Cardiac fibroblast (primary cell): ENCODE data around the gene TAF11L14.

Source experiments
- DNase-seq, 2 donors: peaks; one replicate each; pipeline versions ENCODE4 v3.0.0 to v3.0.0-alpha.2; 2010; ENCODE audit warnings: low read depth in 2 of 2
- H3K4me3 ChIP-seq, 2 donors: replicated peaks in 1 of 2; 1 replicate in 1 of 2; 2 replicates in 1 of 2; pipeline ENCODE4 v1.5.1; 2011; ENCODE audit warnings: low read depth in 2 of 2, low read length in 2 of 2, mild to moderate bottlenecking in 2 of 2, moderate library complexity in 1 of 2
- CTCF ChIP-seq: IDR thresholded peaks from one replicate; pipeline ENCODE4 v1.5.1; 2011; ENCODE audit warnings: low read depth, mild to moderate bottlenecking, low read length, inconsistent platforms

The TAF11L14 gene

GRCh38 chr5:17666726-17667235, 32.5 kb downstream of the TAF11L14 start:
- no peak for TF ChIP-seq CTCF
- DNase-seq = no peak
- no peak overlapping the region for H3K4me3 ChIP-seq

DNA sequence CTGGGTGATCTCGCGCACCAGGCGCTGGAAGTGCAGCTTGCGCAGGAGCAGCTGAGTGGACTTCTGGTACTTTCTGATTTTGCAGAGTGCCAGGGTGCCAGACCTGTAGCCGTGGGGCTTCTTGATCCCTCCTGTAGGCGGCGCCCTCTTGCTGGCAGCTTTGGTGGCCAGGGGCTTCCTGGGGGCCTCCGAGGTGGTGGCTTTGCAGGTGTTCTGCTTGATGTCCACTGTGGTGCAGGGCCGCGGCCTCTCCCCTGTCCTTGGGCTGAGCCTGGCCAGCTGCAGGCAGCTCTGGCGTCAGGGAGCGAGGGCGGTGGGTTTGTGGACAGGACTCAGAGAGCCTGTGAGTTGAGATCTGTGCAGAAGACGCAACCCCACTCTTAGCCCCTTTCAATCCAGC, 36.1 kb downstream of the TAF11L14 start:
- DNase-seq = no peak
- no peak for TF ChIP-seq CTCF
- H3K4me3 ChIP-seq = no peak overlapping the region

GRCh38 chr5:17678751-17679324, 44.6 kb downstream of the TAF11L14 start:
- no peak for TF ChIP-seq CTCF
- H3K4me3 ChIP-seq = no peak overlapping the region
- DNase-seq = no peak

DNA sequence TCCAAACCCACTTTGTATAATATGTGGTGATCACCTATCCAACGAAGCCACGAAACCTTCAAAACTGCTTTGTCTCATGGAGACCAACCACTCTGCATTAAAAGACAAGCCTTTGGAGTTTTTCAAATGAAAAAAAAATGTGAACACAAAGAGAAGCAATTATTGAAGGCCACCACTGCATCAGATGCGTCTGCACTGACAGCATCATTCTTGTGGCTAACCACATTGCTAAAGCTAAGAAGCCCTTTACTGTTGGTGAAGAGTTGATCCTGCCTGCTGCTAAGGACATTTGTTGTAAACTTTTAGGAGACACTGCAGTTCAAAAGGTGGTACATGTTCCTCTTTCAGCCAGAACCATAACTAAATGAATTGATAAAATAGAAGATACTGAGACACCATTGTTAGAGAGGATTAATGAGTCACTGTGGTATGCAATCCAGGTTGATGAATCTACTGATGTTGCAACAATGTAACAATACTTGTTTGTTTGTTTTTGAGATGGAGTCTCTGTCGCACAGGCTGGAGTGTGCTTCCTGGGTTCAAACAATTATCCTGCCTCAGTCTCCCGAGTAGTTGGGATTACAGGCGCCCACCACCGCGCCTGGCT, 45.4 kb downstream of the TAF11L14 start:
- TF ChIP-seq CTCF = no peak
- peak in 1 of 2 donors; percentile 3 for DNase-seq
- no peak overlapping the region for H3K4me3 ChIP-seq

DNA sequence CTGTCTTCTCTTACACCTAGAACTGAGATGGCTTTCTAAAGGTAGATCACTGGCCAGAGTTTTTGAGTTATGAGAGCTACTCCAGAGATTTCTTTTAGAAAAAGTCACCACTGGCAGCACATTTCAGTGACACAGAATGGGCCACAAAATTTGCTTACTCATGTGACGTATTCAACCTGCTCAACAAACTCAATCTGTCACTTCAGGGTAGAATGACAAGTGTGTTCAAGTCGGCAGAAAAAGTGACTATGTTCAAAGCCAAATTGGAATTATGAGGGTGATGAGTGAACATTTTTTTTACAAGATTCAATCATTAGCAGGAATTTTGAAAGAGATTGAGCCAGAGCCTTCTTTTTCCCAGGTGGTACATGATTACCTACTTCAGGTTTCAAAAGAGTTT, 46.5 kb downstream of the TAF11L14 start:
- DNase-seq = no peak
- TF ChIP-seq CTCF = no peak
- H3K4me3 ChIP-seq = no peak overlapping the region
